ENCODE measurements around the gene MMP23B. TPM values are rescaled to one million over a fixed set of nuclear protein-coding genes. Genes with fewer than 3 reads are reported as not detected.

Gene MMP23B
- total RNA-seq, 2 donors from 2014 or later = 14.7 to 19.9 TPM

DNA sequence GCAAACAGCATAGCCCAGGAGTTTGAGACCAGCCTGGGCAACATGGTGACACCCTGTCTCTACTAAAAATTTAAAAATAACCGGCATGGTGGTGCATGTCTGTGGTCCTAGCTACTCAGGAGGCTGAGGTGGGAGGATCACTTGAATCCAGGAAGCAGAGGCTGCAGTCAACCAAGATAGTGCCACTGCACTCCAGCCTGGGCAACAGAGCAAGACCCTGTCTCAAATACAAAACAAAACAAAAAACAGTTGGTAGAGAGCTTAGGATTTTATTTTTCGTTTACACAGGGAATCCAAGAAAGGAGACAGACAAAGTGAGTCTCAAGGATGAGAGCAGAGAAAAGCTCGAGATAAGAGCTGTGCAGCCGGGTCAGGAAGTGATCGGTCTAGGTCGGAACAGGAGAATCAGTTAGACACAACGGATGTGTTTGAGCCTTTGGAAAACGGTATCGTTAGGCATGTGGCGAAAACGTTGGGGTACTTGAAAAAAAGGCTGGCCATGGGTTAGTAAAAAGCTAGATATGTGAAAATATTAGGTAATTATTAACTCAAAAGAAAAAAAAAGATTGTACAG, 18.4 kb upstream of the MMP23B start:
- Histone ChIP-seq H3K9ac (ENCODE audit: extremely low read depth, low read length, poor library complexity, severe bottlenecking) (no peak overlapping the region), H3K27ac (ENCODE audit: low read depth, low read length) (no peak overlapping the region), H3K36me3 (ENCODE audit: control insufficient read depth, insufficient read depth, low read length) (peaks cover 16% of the 10 kb centered on the region), H3K4me3 (ENCODE audit: low read length) (peak overlapping the region; percentile 96), H3K9me3 (ENCODE audit: control insufficient read depth, low read length) (no peaks in the 10 kb centered on the region), H3K27me3 (ENCODE audit: control insufficient read depth, insufficient read depth, low read length, poor library complexity, severe bottlenecking) (no peaks in the 10 kb centered on the region), H3K4me1 (ENCODE audit: control insufficient read depth, insufficient read depth, low read length) (peaks cover 8% of the 10 kb centered on the region)
- DNase-seq = no peak
- WGBS, 2 experiments (ENCODE audit: insufficient coverage in 1 of 2, insufficient read length in 1 of 2) = 85 to 88% methylated on average over 11 of the region's 11 CpGs
- Mint-ChIP-seq H3K4me1 (peaks cover 4% of the 10 kb centered on the region), H3K4me3 (peak overlapping the region; percentile 87), H3K27ac (no peak overlapping the region), H3K27me3 (ENCODE audit: insufficient read depth) (no peaks in the 10 kb centered on the region), H3K9me3 (no peaks in the 10 kb centered on the region), H3K36me3 (ENCODE audit: low read depth) (peaks cover 9% of the 10 kb centered on the region)
- TF ChIP-seq, protein P1, sequence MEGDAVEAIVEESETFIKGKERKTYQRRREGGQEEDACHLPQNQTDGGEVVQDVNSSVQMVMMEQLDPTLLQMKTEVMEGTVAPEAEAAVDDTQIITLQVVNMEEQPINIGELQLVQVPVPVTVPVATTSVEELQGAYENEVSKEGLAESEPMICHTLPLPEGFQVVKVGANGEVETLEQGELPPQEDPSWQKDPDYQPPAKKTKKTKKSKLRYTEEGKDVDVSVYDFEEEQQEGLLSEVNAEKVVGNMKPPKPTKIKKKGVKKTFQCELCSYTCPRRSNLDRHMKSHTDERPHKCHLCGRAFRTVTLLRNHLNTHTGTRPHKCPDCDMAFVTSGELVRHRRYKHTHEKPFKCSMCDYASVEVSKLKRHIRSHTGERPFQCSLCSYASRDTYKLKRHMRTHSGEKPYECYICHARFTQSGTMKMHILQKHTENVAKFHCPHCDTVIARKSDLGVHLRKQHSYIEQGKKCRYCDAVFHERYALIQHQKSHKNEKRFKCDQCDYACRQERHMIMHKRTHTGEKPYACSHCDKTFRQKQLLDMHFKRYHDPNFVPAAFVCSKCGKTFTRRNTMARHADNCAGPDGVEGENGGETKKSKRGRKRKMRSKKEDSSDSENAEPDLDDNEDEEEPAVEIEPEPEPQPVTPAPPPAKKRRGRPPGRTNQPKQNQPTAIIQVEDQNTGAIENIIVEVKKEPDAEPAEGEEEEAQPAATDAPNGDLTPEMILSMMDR (conservative IDR thresholded peaks at IDR 0.05) = no peak

DNA sequence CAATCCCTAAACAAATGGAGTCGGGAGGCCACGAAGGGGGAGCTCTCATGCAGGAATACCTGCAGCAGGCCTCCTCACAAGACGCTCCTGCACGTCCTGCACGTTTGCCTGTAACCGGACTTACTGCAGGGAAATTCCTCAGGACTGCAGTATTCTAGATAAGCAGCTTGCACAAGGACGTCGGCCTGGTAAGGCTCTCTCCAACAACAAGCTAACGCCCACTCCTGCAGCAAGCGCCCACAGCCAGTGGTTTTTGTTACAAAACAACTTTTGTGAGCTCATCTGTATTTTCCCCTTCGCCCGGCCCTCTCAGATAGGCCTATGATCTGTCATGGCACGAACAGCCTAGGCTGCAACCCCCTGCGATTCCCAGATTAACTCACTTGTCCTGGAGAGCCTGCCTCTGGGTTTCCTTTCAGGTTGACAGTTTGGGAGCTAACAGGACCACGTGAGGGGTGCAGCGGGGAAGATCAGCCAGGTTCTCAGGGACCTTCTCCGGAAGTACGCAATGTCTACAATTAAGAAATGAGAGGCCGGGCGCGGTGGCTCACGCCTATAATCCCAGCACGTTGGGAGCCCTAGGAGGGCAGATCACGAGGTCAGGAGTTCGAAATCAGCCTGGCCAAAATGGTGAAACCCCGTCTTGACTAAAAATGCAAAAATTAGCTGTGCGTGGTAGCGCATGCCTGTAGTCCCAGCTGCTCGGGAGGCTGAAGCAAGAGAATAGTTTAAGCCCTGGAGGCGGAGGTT, 17.6 kb upstream of the MMP23B start:
- 49 to 51% methylated on average over 22 to 30 of the region's 30 CpGs for WGBS, 2 experiments (ENCODE audit: insufficient coverage in 1 of 2, insufficient read length in 1 of 2)

DNA sequence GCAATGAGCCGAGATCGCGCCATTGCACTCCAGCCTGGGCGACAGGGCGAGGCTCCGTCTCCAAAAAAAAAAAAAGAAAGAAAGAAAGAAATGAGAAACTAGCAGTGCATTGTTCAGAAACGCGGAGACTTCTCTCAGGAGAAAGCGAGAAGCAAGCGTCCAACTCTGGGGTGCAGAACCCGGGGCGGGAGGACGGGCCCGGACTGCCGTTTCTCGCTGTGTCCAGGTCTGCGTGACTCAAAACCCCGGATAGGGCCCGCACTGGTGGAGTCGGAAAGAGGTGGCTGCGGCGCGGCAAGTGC, 17.1 kb upstream of the MMP23B start:
- TF ChIP-seq, protein P1 (conservative IDR thresholded peaks at IDR 0.05) = no peak
- H3K36me3 ChIP-seq (ENCODE audit: control insufficient read depth, insufficient read depth, low read length) = peaks cover 18% of the 10 kb centered on the region
- WGBS, 2 experiments (ENCODE audit: insufficient coverage in 1 of 2, insufficient read length in 1 of 2) = 0 to 1% methylated on average over 10 to 23 of the region's 23 CpGs
- Mint-ChIP-seq H3K36me3 (ENCODE audit: low read depth) (peaks cover 11% of the 10 kb centered on the region), H3K4me1 (peaks cover 4% of the 10 kb centered on the region), H3K27ac (peak overlapping the region; percentile 93), H3K9me3 (no peaks in the 10 kb centered on the region), H3K4me3 (peak overlapping the region; percentile 87), H3K27me3 (ENCODE audit: insufficient read depth) (no peaks in the 10 kb centered on the region)
- peak overlapping the region; percentile 96 for H3K4me3 ChIP-seq (ENCODE audit: low read length)
- no peaks in the 10 kb centered on the region for H3K27me3 ChIP-seq (ENCODE audit: control insufficient read depth, insufficient read depth, low read length, poor library complexity, severe bottlenecking)
- no peaks in the 10 kb centered on the region for H3K9me3 ChIP-seq (ENCODE audit: control insufficient read depth, low read length)
- H3K9ac ChIP-seq (ENCODE audit: extremely low read depth, low read length, poor library complexity, severe bottlenecking) = peak overlapping the region; percentile 87
- DNase-seq = no peak
- H3K27ac ChIP-seq (ENCODE audit: low read depth, low read length) = peak overlapping the region; percentile 66
- peaks cover 8% of the 10 kb centered on the region for H3K4me1 ChIP-seq (ENCODE audit: control insufficient read depth, insufficient read depth, low read length)

More for the DNA sequence above, 17.6 kb upstream of the MMP23B start:
- peaks cover 11% of the 10 kb centered on the region for H3K36me3 Mint-ChIP-seq (ENCODE audit: low read depth)
- H3K4me3 ChIP-seq (ENCODE audit: low read length) = peak overlapping the region; percentile 96
- peak overlapping the region; percentile 93 for H3K27ac Mint-ChIP-seq
- peaks cover 8% of the 10 kb centered on the region for H3K4me1 ChIP-seq (ENCODE audit: control insufficient read depth, insufficient read depth, low read length)
- H3K36me3 ChIP-seq (ENCODE audit: control insufficient read depth, insufficient read depth, low read length) = peaks cover 18% of the 10 kb centered on the region
- H3K4me3 Mint-ChIP-seq = peak overlapping the region; percentile 87
- peak; percentile 54 for DNase-seq
- peak overlapping the region; percentile 87 for H3K9ac ChIP-seq (ENCODE audit: extremely low read depth, low read length, poor library complexity, severe bottlenecking)
- peak overlapping the region; percentile 66 for H3K27ac ChIP-seq (ENCODE audit: low read depth, low read length)
- H3K27me3 Mint-ChIP-seq (ENCODE audit: insufficient read depth) = no peaks in the 10 kb centered on the region
- no peaks in the 10 kb centered on the region for H3K9me3 ChIP-seq (ENCODE audit: control insufficient read depth, low read length)
- no peaks in the 10 kb centered on the region for H3K9me3 Mint-ChIP-seq
- peaks cover 4% of the 10 kb centered on the region for H3K4me1 Mint-ChIP-seq
- TF ChIP-seq, protein P1 (conservative IDR thresholded peaks at IDR 0.05) = no peak
- no peaks in the 10 kb centered on the region for H3K27me3 ChIP-seq (ENCODE audit: control insufficient read depth, insufficient read depth, low read length, poor library complexity, severe bottlenecking)

Measured in endodermal cell (in vitro differentiated cells).